Measurements from ENCODE around the gene GGA3. TPM values are rescaled to one million over a fixed set of nuclear protein-coding genes. Genes with fewer than 3 reads are reported as not detected.
A peak's percentile ranks its signal among the peaks of the same experiment; 100 is the strongest.

Gene GGA3
- total RNA-seq, 2 donors from 2014 or later, result 32.5 to 48.4 TPM

DNA sequence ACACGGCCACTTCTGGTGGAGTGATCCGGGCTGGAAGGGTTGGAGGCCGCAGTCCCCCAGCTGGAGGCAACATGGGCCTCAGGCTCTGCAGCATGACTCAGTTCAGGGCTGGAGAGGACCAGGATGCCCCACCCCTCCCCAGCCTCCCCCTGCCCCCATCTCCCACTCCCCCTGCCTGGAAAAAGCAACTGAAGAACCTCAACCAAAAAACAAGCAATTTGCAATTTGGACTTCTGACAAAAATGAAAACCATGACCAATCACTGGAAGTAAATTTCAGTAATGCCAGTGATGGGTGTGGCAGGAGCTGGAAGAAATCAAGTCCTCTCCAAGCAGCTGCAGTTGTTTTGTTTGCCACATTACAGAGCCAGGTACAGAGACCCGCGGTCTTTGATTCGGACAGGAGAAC, 16.3 kb upstream of the GGA3 start:
- no peak overlapping the region for H3K9ac ChIP-seq (ENCODE audit: low read depth in 2 of 2, low read length in 2 of 2)
- H3K9me3 ChIP-seq, result no peaks in the 10 kb centered on the region
- TF ChIP-seq CTCF (IDR thresholded peaks at IDR 0.05), result no peak
- no peak overlapping the region for H3K4me3 ChIP-seq
- DNase-seq, result no peak
- no peak overlapping the region for H3K27ac ChIP-seq
- no peaks in the 10 kb centered on the region for H3K36me3 ChIP-seq
- no peaks in the 10 kb centered on the region for H3K27me3 ChIP-seq
- H3K4me1 ChIP-seq, result no peaks in the 10 kb centered on the region
- intact Hi-C loops (cut with DNase I), result no loop called here

DNA sequence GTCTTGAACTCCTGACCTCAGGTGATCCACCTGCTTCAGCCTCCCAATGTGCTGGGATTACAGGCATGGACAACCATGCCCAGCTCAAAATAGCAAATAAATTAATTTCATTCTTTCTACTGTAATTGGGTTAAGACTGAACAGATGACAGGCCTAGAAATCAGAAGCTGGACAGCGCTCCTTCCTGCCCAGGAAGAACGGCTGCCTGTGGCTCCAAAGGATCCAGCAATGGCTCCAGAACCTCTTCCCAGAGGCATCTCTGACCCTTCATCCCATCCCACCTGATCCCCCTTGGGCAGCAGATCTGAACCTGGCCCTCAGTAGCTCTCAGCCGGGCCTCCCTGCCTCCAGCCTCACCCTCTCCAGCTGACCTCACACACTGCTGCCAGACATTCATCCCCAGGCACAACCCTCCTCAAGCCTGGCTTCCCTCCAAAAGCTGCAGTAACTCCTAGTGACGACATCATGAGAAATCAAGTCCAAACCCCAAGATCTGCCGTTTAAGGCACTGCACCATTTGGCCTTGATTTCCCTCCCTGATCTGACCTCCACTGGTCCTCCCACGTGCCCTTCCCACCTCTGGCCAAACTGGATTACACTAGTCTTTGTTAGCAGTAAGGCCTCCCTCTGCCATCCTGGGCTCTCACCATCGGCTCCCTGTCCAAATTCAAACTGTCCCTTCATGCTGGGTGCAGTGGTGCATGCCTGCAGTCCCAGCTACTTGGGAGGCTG, 12.7 kb upstream of the GGA3 start:
- Histone ChIP-seq H3K9me3 (no peaks in the 10 kb centered on the region), H3K4me3 (no peak overlapping the region), H3K27ac (no peak overlapping the region), H3K9ac (ENCODE audit: low read depth in 2 of 2, low read length in 2 of 2) (no peak overlapping the region), H3K4me1 (peaks cover 4% of the 10 kb centered on the region), H3K36me3 (no peaks in the 10 kb centered on the region), H3K27me3 (no peaks in the 10 kb centered on the region)
- intact Hi-C loops (cut with DNase I), result no loop called here
- TF ChIP-seq CTCF (IDR thresholded peaks at IDR 0.05), result no peak
- DNase-seq, result no peak

GRCh38 chr17:75272848-75273184, 11.4 kb upstream of the GGA3 start:
- Histone ChIP-seq H3K4me3 (no peak overlapping the region), H3K36me3 (no peaks in the 10 kb centered on the region), H3K27ac (no peak overlapping the region), H3K9ac (ENCODE audit: low read depth in 2 of 2, low read length in 2 of 2) (peak overlapping the region in 1 of 2 donors; percentile 78), H3K9me3 (no peaks in the 10 kb centered on the region), H3K4me1 (peaks cover 4% of the 10 kb centered on the region), H3K27me3 (no peaks in the 10 kb centered on the region)
- intact Hi-C loops (cut with DNase I), result no loop called here
- TF ChIP-seq CTCF (IDR thresholded peaks at IDR 0.05), result no peak
- DNase-seq, result no peak

GRCh38 chr17:75271955-75272847, 10.8 kb upstream of the GGA3 start:
- H3K27me3 ChIP-seq, result no peaks in the 10 kb centered on the region
- intact Hi-C loops (cut with DNase I), result no loop called here
- H3K4me1 ChIP-seq, result peaks cover 4% of the 10 kb centered on the region
- DNase-seq, result no peak
- no peaks in the 10 kb centered on the region for H3K36me3 ChIP-seq
- peak overlapping the region; percentile 75 to 78 for H3K9ac ChIP-seq (ENCODE audit: low read depth in 2 of 2, low read length in 2 of 2)
- H3K4me3 ChIP-seq, result peak overlapping the region; percentile 92
- no peaks in the 10 kb centered on the region for H3K9me3 ChIP-seq
- no peak for TF ChIP-seq CTCF (IDR thresholded peaks at IDR 0.05)
- peak overlapping the region; percentile 69 for H3K27ac ChIP-seq

- DNase-seq, result peak; percentile 77
- Histone ChIP-seq H3K9me3 (no peaks in the 10 kb centered on the region), H3K27ac (peak overlapping the region; percentile 69), H3K27me3 (no peaks in the 10 kb centered on the region), H3K4me3 (peak overlapping the region; percentile 92), H3K4me1 (peaks cover 4% of the 10 kb centered on the region), H3K9ac (ENCODE audit: low read depth in 2 of 2, low read length in 2 of 2) (peak overlapping the region; percentile 75 to 78), H3K36me3 (no peaks in the 10 kb centered on the region)
- TF ChIP-seq CTCF (IDR thresholded peaks at IDR 0.05), result peak; percentile 69
- intact Hi-C loops (cut with DNase I), result no loop called here
These were observed 10.0 kb upstream of the GGA3 start for GRCh38 chr17:75271233-75271954.

Data from colonic mucosa (tissue), 4 donors.